NCI-H526 treated with DMSO at 0.1 percent for 48 hours (cell line): Measurements from ENCODE around the gene AQP3.
"Not testable (repeated sequence)": the region's sequence is repeated elsewhere in the genome, so short reads cannot be mapped to it uniquely, and the experiment has no call there.

ENCODE experiments used
- DNase-seq: peaks from one replicate; lab custom pipeline; 2025; lab: John Stamatoyannopoulos, UW

Gene AQP3

DNA sequence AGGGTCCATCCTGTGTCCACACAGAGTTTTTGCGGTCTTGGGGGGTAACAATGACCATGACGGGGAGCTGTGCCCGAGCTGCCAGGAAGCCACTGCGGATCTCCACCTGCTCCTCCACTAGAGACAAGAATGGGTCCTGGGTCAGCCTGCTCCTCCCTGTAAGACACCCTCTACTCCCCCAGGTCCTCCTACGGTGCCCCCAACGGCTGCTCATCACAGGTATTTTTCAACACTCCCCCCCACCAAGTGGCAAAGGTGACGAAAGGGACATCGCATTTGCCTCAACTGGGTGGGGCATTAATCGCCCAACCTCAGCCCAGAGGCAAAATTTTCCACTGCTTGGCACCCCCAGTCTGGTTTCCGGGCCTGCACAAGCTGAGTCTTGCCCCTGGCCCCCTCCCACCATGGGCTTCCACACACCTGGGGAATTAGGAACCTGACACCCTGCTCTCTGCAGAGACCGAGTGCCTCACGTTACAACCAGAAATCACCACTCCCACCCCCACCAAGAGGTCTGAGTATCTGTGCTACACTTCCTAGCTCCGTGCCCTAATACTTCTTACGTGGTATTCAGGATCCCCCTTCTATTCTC, 16.7 kb upstream of the AQP3 start:
- DNase-seq, result no peak

DNA sequence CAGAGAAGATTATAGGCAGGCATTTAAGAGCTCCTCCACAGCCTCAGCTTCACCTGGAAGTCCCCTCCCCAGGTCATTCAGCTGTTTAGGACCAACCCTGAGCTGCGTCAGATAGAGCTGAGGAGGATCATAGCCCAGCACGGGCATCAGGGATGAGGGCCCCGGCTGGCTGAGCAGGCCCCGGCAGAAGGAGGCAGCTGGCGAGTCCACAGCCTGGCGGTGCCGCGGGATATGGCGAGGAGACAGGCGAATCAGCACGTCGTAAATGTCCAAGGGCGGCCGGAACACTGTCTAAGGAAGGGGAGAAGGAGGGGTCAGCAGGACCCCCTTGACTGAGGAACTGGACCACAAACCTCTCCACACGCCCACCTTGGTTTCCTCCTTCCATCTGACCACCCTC, 15.8 kb upstream of the AQP3 start:
- DNase-seq, result no peak

DNA sequence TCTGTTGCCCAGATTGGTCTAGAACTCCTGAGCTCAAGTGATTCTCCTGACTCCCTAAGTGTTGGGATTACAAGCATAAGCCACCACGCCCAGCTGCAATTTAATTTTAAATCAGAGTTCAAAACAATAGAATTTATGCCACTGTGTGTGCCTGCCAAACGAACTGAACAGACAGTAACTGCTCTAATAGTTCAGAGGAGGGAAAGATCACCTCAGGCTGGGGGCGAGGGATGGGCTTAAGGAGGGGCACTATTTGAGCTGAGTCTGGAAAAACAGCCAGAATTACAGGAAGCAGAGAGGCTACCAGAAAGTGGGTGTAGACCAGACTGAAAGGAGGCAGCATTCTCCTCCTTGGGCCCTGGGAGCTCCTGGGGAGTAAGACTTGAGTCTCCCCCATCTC, 14.1 kb upstream of the AQP3 start:
- no peak for DNase-seq

DNA sequence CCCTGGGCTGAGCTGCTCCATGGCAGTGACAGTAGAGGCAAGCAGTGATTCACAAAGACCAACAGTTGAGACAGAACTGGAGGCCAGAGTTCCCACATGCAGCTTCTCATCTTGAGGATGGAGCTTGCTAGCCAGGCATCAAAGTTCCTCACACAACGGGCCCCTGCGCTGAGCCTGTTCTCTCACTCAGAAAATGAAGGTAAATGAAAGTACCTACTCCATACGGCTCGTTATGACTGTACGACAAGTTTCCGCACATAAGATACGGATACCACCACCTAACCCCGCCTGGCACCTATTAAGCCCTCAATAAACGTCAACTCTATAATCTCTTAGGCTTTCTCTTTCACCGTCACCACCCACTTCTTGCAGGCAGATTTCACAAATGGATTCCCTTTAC, 13.5 kb upstream of the AQP3 start:
- DNase-seq, result no peak

DNA sequence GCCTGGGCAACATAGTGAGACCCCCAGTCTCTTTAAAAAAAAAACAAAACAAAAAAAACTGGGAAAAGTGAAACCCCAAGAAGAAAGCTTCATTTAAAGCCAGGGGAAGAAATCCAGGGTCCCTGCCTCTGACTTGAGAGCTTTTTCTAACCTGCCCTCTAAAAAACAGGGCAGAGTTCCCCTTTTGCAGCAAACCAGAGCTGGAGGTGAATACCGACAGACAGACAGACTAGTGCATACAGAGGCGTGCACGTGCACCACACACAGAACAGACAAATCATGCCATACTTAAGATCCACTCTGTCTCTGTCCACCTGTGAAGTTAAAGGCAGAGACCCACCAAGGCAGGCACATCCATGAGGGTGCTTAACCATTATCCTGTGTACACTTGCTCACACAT, 11.7 kb upstream of the AQP3 start:
- DNase-seq, result no peak

DNA sequence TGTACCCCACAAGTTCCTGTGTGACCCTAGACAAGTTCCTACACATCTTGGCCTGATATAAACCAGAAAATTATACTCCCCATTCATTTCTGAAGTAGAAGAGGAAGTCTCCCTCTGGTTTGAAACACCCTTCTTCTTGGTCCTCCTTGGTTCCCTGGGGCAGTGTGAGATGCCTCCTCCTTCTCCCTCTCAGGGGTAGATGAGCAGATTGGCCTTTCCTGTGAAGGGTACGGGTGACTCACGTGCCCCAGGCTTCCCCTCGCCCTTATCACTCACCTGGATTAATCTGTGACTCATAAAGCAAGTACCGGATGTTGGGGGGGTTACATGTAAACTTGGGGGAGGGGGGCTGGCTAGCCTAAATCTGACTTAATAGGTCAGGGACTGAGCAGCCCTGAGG, 11.1 kb upstream of the AQP3 start:
- no peak for DNase-seq

DNA sequence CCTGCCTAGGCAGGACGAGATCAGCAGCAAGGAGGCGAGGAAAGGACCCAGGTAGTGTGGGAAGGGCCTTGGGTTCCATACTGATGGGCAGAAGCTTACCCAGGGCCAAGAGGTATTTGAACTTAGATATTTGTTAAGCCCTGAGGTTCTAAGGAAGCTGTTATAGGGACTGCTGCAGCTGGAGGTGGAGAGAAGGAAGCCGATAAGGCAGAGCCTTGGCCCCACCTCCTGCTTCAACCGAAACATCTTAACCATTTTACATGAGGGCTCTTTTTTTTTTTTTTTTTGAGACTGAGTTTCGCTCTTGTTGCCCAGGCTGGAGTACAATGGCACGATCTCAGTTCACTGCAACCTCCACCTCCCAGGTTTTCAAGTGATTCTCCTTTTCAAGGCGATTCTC, 8.6 kb upstream of the AQP3 start:
- DNase-seq, result no peak

DNA sequence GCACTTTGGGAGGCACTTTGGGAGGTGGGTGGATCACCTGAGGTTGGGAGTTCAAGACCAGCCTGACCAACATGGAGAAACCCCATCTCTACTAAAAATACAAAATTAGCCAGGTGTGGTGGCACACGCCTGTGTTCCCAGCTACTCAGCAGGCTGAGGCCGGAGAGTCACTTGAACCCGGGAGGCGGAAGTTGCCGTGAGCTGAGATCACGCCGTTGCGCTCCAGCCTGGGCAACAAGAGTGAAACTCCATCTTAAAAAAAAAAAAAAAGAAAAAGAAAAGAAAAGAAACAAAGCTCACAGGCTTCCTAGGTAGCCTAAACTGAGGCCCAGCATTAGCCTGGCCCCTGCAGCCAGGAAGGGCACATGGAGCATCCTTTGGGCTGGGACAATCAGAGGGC, 8.1 kb upstream of the AQP3 start:
- not testable (repeated sequence) for DNase-seq

DNA sequence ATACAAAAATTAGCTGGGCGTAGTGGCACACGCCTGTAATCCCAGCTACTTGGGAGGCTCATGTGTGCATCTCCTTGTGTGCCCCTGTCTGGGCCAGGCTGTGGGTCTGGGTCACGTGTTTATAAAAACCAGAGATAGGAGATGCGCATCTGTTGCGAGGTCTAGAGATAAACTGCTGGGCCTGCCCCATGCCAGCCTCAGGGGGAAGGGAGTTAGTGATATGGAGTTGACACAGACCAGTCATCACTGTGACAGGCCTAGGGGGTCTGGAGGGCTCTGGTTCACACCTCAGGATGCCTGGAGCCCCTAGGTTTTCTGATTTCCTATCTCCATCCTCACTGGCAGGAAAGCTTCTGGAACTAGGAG, 7.3 kb upstream of the AQP3 start:
- not testable (repeated sequence) for DNase-seq

DNA sequence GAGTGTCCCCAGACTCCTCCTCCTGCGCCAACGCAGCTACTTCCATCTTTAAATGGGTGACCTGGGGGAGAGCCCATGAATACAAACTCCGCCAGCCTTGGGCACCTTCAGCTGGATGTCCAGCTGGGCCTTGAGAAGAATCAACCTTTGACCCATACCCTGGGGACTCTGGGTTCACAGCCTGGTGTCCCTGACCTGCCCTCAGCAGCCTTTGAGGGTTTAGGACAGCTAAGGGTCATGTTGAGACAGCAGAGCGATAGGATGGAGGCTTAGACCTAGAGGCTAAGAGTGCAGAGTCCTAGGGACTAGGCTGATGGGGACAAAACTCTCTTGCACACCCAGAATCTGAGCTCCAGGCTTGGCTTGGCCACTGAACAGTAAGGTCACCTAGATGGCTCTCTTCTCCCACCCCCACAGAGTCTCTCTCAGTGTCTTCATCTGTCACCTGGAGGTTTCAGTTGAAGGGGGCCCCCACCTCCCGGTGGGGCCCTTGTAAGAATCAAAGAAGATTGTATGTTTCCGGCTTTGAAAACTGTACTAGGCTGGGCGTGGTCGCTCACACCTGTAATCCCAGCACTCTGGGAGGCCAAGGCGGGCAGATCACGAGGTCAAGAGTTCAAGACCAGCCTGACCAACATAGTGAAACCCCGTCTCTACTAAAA, 6.7 kb upstream of the AQP3 start:
- DNase-seq, result no peak

DNA sequence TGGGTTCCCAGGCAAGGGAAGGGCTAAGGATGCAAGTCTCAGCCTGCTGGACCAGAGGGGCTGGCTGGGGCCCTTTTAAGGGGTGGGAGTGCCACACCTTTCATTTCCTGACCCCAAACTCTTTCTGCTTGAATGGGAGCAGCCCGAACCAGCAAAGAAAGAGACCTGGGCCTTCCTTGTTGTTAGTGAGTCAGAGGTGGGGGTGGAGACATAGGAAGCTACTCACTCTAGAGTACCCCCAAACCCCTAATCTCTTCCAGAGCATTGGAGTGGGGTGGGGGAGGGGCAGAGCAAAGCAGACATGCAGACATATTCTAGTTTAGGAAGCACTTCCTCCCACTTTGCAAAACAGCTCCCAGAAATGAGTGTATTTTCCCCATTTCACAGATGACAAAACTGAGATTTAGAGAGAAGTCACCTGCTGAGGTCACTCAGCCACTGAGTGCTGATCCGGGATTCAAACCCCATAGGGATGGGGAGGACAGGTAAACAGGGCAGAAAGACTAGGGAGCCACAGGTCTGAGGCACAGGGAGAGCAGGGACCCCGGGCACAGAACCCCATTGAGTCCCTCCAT, 6.0 kb upstream of the AQP3 start:
- no peak for DNase-seq

DNA sequence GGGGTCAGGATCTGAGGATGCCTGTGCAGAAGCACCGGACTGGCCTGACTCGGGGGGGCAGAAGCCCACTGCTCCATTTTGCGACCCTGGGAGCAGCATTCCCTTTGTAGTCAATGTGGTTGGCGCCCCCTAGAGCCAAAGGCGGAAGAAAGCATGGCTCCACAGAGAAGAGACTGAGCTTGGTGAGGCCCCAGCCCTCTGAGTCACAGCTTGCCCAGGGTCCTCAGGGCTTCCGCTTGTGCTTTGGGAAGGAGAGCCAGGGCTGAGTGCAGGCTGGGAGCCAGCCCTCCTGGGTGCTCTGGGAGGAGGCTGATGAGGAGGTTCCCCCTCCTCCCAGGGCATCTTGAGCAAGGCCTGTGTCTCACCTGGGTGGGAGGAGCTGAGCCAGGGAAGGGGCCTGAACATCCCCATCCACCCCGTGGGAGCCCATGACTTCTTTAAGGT, 5.5 kb upstream of the AQP3 start:
- DNase-seq, result no peak

DNA sequence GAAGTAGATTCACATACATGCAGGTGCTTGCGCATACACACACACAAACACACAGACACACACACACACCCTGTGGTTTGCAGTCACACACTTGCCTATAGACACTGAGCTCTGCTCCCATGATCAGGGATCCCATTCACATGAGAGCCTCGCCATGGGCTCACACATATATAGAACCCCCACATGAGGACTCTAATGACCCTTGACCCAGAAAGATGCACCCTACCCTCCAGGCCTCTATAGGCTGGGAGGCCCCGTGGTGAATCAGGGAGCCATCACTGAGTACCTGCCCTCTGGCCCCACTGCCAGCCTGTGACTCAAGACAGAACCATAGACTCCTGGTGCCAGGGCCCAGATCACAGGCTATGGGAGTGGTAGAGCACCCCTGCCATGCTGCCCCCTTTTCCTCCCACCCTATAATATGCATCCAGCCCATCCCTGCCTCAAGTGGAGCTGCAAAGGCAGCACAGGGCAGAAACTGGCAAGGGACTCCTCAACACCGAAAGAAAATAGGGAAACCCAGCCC, 3.3 kb upstream of the AQP3 start:
- no peak for DNase-seq

DNA sequence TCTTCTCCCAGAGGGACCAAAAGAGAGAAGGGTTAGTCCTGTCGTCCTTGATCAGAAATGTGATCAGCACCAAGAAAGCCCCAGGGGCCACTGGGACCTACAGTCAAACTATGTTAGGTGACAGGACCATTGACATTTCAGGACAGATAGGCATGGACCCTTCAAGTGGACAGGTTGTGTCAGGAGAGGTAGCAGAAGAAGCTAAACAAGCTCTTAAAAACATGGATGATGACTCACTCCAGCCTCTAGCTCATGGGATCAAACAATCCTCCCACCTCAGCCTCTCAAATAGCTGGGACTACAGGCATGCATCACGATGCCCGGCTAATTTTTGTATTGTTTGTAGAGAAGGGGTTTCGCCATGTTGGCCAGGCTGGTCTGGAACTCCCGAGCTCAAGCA, 2.3 kb upstream of the AQP3 start:
- no peak for DNase-seq

DNA sequence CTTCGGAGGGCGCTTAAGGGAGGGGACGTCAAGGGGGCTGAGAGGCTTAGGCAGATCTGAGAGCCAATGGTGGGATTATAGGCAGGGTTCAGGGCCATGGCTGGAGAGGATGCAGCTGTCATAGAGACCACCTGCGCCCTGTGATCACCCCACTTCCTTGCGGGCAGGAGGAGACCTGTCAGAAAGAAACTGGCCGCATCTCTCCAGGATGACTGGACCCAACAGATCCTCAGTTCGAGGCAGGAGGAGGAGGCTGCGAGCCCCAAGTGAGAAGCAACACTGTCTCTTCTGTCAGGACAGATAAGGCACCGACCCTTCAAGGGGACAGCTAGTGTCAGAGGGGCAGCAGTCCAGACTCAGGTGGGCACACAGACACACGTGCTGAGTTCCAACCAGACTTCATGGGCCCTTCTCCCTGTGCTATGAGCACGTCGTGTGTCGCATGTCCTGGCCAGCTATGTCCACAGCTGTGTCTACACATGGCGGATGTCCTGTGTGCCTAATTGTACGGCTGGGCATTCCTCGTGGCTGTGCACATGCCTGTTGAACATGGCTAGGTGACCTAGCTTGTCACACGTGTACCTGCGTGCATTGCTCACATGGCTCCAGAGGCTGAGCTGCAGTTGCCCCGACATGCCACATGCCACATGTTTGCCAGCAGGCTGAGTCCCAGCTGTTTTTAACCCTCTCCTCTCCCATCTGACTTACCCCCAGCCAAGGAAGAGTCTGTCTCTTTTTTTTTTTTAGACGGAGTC, 583 bp upstream of the AQP3 start:
- no peak for DNase-seq

DNA sequence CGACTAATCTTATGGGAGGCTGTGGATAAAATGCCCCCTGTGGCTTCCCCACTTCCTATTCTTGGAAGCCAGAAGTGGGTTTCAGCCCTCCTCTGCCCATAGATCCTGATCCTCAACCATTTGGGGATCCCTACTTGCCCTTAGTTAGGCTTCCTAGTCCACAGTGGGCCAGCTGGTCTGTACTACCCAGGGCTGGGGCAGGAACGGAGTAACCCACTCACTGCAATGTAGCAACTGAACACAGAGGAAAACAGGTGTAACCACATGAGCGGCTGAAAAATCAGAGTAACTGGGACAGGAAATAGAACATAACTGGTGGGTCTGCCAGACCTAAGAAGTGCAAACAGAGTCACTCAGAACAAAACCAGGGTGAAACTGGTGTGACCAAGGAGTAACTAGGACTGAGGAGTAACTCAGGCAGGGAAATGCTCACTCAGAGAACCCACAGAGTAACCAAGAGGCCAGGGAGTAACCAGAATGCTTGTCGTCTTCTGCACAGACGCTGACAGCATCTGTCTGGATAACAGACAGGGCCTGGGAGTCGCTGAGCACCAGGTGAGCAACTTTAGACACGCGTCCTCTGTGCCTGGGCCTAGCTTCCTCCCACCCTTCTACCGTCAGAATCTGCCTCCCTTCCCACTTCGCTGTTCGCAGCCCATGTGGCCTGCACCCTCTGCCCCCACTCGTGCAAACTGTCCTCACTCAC, 1.0 kb downstream of the AQP3 start:
- no peak for DNase-seq

DNA sequence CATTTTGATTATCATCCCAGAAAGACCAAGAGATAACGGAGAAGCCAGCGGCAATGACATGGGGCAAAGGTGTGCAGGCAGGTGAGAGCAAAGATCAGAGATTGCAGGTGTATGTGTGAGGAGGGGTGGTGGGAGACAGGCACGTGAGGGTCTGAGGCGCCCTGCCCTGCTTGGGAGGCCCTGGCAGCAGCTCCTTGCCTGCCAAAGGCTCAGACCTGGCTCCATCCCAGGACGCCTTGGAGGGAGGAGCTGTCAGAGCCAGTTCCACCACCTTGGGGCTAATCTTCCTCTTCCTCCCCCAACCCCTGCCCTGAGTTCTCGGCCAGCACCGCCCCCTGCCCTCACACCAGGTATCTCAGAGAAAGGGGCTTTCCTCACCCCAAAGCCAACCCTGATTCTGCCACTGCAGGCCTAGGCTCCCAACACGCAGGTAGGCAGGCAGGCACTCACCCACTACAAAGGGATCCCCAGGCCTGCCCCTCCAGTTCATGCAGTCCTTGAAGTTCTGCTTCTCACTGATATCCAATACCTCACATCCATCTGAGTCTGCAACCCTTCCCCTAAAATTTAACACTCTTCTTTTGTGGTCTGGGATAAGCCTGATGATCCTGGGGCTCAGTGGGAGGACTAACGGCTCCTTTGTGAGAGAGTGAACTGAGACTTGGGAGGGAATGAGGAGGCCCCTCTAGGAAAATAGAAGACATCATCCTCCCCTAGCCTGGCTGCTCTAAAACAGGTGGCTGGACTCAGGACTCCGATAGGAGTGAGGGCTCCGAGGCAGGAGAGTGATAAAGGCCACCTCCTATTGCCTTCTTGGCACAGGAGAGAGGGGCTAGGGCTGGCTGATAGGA, 1.8 kb downstream of the AQP3 start:
- no peak for DNase-seq

DNA sequence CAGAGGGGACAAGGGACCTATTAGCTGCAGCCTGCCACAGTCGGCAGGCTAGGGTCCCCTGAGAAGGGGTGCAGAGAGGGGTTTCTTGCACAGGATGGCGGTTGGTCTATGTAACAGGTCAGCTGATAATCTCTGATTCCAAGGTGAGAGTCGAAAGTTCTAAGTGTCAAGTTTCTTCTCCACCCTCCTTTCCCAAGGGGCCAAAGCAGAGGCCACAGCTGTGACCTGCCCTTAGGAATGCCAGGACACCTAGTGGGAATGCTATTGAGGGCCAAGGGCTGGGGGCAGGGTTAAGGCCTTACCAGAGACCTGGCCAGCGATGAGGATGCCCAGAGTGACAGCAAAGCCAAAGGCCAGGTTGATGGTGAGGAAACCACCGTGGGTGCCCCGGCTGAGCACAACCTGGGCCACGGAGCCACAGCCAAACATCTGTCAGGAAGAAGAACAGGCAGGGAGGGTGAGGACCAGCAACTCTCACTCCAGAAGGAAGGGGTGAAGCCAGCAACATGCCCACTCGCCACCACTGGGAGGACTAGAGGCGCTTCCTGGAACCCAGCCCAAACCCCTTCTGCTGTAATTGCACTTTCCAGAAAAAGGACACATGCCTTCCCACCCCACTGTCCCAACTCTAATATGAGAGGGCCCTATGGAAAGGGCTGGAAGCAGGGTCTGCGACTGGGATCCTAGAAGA, 3.8 kb downstream of the AQP3 start:
- DNase-seq, result no peak

DNA sequence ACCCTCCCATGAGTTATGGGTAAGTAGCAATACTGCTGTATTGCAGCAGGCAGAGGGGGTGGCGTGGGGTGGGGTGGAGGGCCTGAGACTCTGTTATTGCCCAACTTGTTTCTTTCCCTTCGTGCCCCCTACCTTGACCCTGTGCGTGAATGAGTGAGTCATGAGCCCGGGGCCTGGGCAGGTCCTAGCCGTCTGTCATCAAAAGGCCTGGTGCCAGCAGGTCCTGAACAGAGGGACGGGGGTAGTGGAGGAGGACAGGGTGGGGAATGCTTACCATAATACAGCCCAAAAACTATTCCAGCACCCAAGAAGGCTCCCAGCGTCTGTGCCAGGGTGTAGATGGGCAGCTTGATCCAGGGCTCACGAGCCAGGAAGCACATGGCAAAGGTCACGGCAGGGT, 4.3 kb downstream of the AQP3 start:
- no peak for DNase-seq

DNA sequence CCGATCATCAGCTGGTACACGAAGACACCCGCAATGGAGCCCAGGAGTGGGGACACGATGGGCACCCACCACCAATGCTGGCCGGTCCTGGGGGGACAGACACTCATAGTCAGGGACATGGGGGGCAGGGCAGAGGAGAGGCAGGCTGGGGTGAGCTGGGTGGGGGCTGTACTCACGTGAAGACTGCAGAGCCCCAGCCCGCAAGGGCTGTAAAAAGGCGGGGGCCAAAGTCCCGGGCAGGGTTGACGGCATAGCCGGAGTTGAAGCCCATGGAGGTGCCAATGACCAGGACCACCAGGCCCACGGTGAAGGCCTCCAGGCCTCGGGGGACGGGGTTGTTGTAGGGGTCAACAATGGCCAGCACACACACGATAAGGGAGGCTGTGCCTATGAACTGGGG, 5.3 kb downstream of the AQP3 start:
- no peak for DNase-seq

DNA sequence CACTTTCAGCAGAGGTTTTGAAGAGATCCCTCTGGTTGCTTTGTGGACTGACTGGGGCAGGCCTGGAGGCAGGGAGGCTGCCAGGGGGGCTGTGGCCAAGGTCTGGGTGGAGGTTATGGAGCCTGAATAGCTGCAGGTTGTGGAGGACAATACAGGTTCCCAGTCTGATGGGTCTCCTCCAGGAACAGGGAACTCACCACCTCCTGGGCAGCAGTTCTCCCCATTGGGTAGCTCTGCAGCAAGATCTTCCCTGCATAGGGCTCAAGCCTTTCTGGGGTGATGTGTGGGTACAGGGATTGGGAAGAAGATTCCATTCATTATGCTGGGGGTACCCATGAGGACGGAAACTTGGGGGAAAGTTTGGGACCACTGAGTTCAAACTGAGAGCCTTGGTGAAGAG, 6.8 kb downstream of the AQP3 start:
- DNase-seq, result no peak
